Heart left ventricle (tissue), 13 donors: ENCODE measurements around the gene F8.

Experiments used
- CTCF ChIP-seq, 12 donors: fragments of 200-600 bp; sonication (generic) in 4 of 12; IDR thresholded peaks; one replicate each; pipeline versions ENCODE4 v1.5.0 to v1.8.0; 2018 to 2022; ENCODE audit warnings: antibody characterized with exemption in 12 of 12, mild to moderate bottlenecking in 5 of 12
- POLR2A ChIP-seq, 2 donors: fragments of 450-650 bp; IDR thresholded peaks; one replicate each; pipeline ENCODE4 v1.6.1; 2017; ENCODE audit warnings: antibody characterized with exemption in 2 of 2, mild to moderate bottlenecking in 2 of 2, moderate library complexity in 2 of 2
- donor health status: ischemic (EF 13 %, LVEDD 7.1; RV severe dilation, severe dysfunction).
- donor health status: DM: no; HTN: yes; CAD: no.
- donor health status: DM: no; HTN: no; CAD: no.
- donor health status: ischemic (EF 25% LVEDD 6.9; RV normal size, moderate dysfunction).
- donor health status: ischemic (EF 25% LVEDD 5.7; RV mildly dilated, moderate dysfunction).
- donor health status: ischemic (EF 35%, LVEDD 5.7; RV mildly dilated, moderate dysfunction).
- donor health status: nonischemic (EF 11% LVEDD 7.7; RV severe dilation, severe dysfunction).
- donor health status: DM: yes; HTN: yes; CAD: no.
- donor health status: PGD.
- donor health status: ischemic (EF 29% LVEDD 5.4; RV normal size, mild dysfunction).
- donor health status: nonischemic (EF 23%, LVEDD 6.1; RV moderate dilation, normal function).

GRCh38 chrX:154822029-154822428 is 200.5 kb downstream of the F8 start:
- TF ChIP-seq CTCF (IDR thresholded peaks at IDR 0.05) (no peak), POLR2A (IDR thresholded peaks at IDR 0.05) (no peak)
